Endothelial cell of hepatic sinusoid (primary cell): ENCODE results near the gene ATOH7.
"Not testable (repeated sequence)": the region's sequence is repeated elsewhere in the genome, so short reads cannot be mapped to it uniquely, and the experiment has no call there.

Experiments used
- in situ Hi-C: cut with HindIII; loops from 2 replicates; pipeline ENCODE4 v1.10.0; 2017; ENCODE audit warnings: low sequenced_read_pairs

Gene ATOH7

GRCh38 chr10:68231817-68232251 lies at the start of gene ATOH7:
ATOH7 (minus strand) TSS chr10:68232113; CDS start chr10:68231677, 436 bp downstream.
- in situ Hi-C loops, result no loop called here

GRCh38 chr10:68280758-68281157 lies 48.8 kb upstream of the ATOH7 start:
- in situ Hi-C loops, result no loop called here

GRCh38 chr10:68278906-68279753 lies 47.2 kb upstream of the ATOH7 start:
- in situ Hi-C loops, result not testable (repeated sequence)

GRCh38 chr10:68277814-68278213 lies 45.9 kb upstream of the ATOH7 start:
- in situ Hi-C loops, result not testable (repeated sequence)

- in situ Hi-C loops, result no loop called here
These were observed 44.3 kb upstream of the ATOH7 start for GRCh38 chr10:68276224-68276623.

- in situ Hi-C loops, result no loop called here
These were observed 43.8 kb upstream of the ATOH7 start for GRCh38 chr10:68275600-68276126.

- in situ Hi-C loops, result no loop called here
These were observed 40.9 kb upstream of the ATOH7 start for GRCh38 chr10:68272833-68273232.

GRCh38 chr10:68271196-68271882 lies 39.4 kb upstream of the ATOH7 start:
- in situ Hi-C loops, result no loop called here

GRCh38 chr10:68269562-68270290 lies 37.8 kb upstream of the ATOH7 start:
- in situ Hi-C loops, result no loop called here

GRCh38 chr10:68261132-68261856 lies 29.4 kb upstream of the ATOH7 start:
- in situ Hi-C loops, result no loop called here

- in situ Hi-C loops, result no loop called here
These were observed 21.4 kb upstream of the ATOH7 start for GRCh38 chr10:68253346-68253745.

- in situ Hi-C loops, result no loop called here
These were observed 19.9 kb upstream of the ATOH7 start for GRCh38 chr10:68251625-68252495.

- in situ Hi-C loops, result no loop called here
These were observed 19.2 kb upstream of the ATOH7 start for GRCh38 chr10:68251151-68251550.

GRCh38 chr10:68249297-68249696 lies 17.4 kb upstream of the ATOH7 start:
- in situ Hi-C loops, result no loop called here

- in situ Hi-C loops, result no loop called here
These were observed 16.0 kb upstream of the ATOH7 start for GRCh38 chr10:68247931-68248330.

- in situ Hi-C loops, result not testable (repeated sequence)
These were observed 14.5 kb upstream of the ATOH7 start for GRCh38 chr10:68246397-68246796.

GRCh38 chr10:68242051-68242450 lies 10.1 kb upstream of the ATOH7 start:
- in situ Hi-C loops, result no loop called here

GRCh38 chr10:68239596-68240150 lies 7.8 kb upstream of the ATOH7 start:
- in situ Hi-C loops, result no loop called here

GRCh38 chr10:68239069-68239468 lies 7.2 kb upstream of the ATOH7 start:
- in situ Hi-C loops, result no loop called here
